HCT116 (cell line): ENCODE results near the gene RAD52. TPM values are rescaled to one million over a fixed set of nuclear protein-coding genes. Genes with fewer than 3 reads are reported as not detected.

ENCODE experiments used
- ATAC-seq: fragments of 200-7000 bp; cut with Tn5 transposase; 2 replicates; pipeline ENCODE4 v1.9.1; 2020; ENCODE audit warnings: mild to moderate bottlenecking, moderate library complexity
- BruUV-seq: library from RNA; stranded (reverse); fragments of 400-500 nt; replicated peaks from 2 replicates; lab custom pipeline; 2021; lab: Mats Ljungman, UMichigan
- CTCF ChIA-PET: fragments of 300-600 bp; sonication (Branson Sonifier 250); formaldehyde crosslinking; loops from one replicate; lab custom pipeline; 2021; ENCODE audit warnings: antibody characterized with exemption; lab: Charles Lee
- POLR2A ChIA-PET: fragments of 300-600, 350-600 bp; sonication (Branson Sonifier 250); formaldehyde crosslinking; loops from one replicate; lab custom pipeline; 2021; ENCODE audit warnings: antibody characterized with exemption; lab: Charles Lee
- RAD21 ChIA-PET, 2 experiments: fragments of 300-600 bp; sonication (Branson Sonifier 250); formaldehyde crosslinking; loops; one replicate each; lab custom pipeline; 2023; ENCODE audit warnings: low total read pairs in 2 of 2; ENCODE audit not compliant: uncharacterized antibody in 2 of 2, unreplicated experiment in 2 of 2, low non-redundant PET in 1 of 2; lab: Charles Lee
- DNase-seq: peaks from one replicate; pipeline ENCODE4 v3.0.0-alpha.2; 2010; ENCODE audit warnings: low read depth, low spot score
- H2AFZ ChIP-seq: fragments of 200-600 bp; shearing (Covaris generic), sonication (generic); 2 replicates; pipeline ENCODE4 v1.6.1; 2017; ENCODE audit warnings: low read depth, mixed run types, mixed read lengths, antibody characterized with exemption, low read length; ENCODE audit not compliant: poor library complexity, severe bottlenecking
- H3K27ac ChIP-seq: 2 replicates; pipeline ENCODE4 v1.5.1; 2012; ENCODE audit warnings: low read depth, low read length
- H3K27me3 ChIP-seq: fragments of 200-600 bp; sonication (generic); 2 replicates; pipeline ENCODE4 v1.6.1; 2016; ENCODE audit warnings: mixed run types, low read length, mixed read lengths; ENCODE audit not compliant: insufficient read depth
- H3K36me3 ChIP-seq, 2 experiments: fragments of 200-500 bp in 1 of 2; fragments of 200-600 bp in 1 of 2; sonication (Bioruptor generic) in 1 of 2; sonication (generic) in 1 of 2; 2 replicates each; pipeline versions ENCODE4 v1.5.1 to v1.6.1; 2014 to 2016; ENCODE audit warnings: low read length in 2 of 2, inconsistent platforms in 1 of 2, mixed read lengths in 1 of 2, mixed run types in 1 of 2; ENCODE audit not compliant: insufficient read depth in 2 of 2, control insufficient read depth in 1 of 2
- H3K4me1 ChIP-seq, 2 experiments: fragments of 200-600 bp in 1 of 2; sonication (generic) in 1 of 2; 2 replicates each; pipeline versions ENCODE4 v1.5.1 to v1.6.1; 2012 to 2017; ENCODE audit warnings: low read length in 2 of 2, inconsistent platforms in 1 of 2, mild to moderate bottlenecking in 1 of 2, mixed read lengths in 1 of 2, mixed run types in 1 of 2, moderate library complexity in 1 of 2; ENCODE audit not compliant: insufficient read depth in 2 of 2, control insufficient read depth in 1 of 2
- H3K4me2 ChIP-seq: fragments of 200-600 bp; sonication (generic); 2 replicates; pipeline ENCODE4 v1.6.1; 2017; ENCODE audit warnings: mixed run types, low read length, mixed read lengths
- H3K4me3 ChIP-seq, 2 experiments: fragments of 200-600 bp in 1 of 2; sonication (generic) in 1 of 2; replicated peaks in 1 of 2; 2 replicates each; pipeline ENCODE4 v1.5.1; 2011 to 2016; ENCODE audit warnings: low read length in 2 of 2, control low read depth in 1 of 2, low read depth in 1 of 2, mild to moderate bottlenecking in 1 of 2, mixed read lengths in 1 of 2, mixed run types in 1 of 2
- H3K79me2 ChIP-seq: fragments of 200-600 bp; sonication (generic); 2 replicates; pipeline ENCODE4 v1.6.1; 2017; ENCODE audit warnings: mild to moderate bottlenecking, mixed run types, low read length, moderate library complexity, mixed read lengths; ENCODE audit not compliant: insufficient read depth
- H3K9ac ChIP-seq: fragments of 200-600 bp; sonication (generic); 2 replicates; pipeline ENCODE4 v1.6.1; 2016; ENCODE audit warnings: low read length, mixed read lengths
- H3K9me2 ChIP-seq: fragments of 200-600 bp; sonication (generic), shearing (Covaris generic); 2 replicates; pipeline ENCODE4 v1.6.1; 2017; ENCODE audit warnings: mixed run types, mild to moderate bottlenecking, moderate library complexity; ENCODE audit not compliant: insufficient read depth
- H3K9me3 ChIP-seq, 2 experiments: fragments of 200-500 bp in 1 of 2; fragments of 200-600 bp in 1 of 2; sonication (Bioruptor generic) in 1 of 2; sonication (generic) in 1 of 2; 2 replicates each; pipeline ENCODE4 v1.6.1; 2014 to 2017; ENCODE audit warnings: low read length in 2 of 2, mixed read lengths in 2 of 2, inconsistent platforms in 1 of 2, low read depth in 1 of 2, mild to moderate bottlenecking in 1 of 2, mixed run types in 1 of 2, moderate library complexity in 1 of 2; ENCODE audit not compliant: control insufficient read depth in 1 of 2, insufficient read depth in 1 of 2
- H4K20me1 ChIP-seq: fragments of 200-600 bp; sonication (generic), shearing (Covaris generic); 2 replicates; pipeline ENCODE4 v1.6.1; 2017; ENCODE audit warnings: mixed run types, mild to moderate bottlenecking, moderate library complexity; ENCODE audit not compliant: insufficient read depth
- CBX3 ChIP-seq: IDR thresholded peaks from 2 replicates; pipeline ENCODE4 v1.6.1; 2012; ENCODE audit warnings: low read depth
- CEBPB ChIP-seq: IDR thresholded peaks from 2 replicates; pipeline ENCODE4 v1.6.1; 2012; ENCODE audit warnings: low read depth
- ELF1 ChIP-seq: IDR thresholded peaks from 2 replicates; pipeline ENCODE4 v1.6.1; 2012; ENCODE audit warnings: low read depth, borderline replicate concordance
- EZH2 ChIP-seq: fragments of 200-600 bp; sonication (generic); IDR thresholded peaks from 2 replicates; pipeline ENCODE4 v1.6.1; 2017; ENCODE audit warnings: antibody characterized with exemption, mixed run types
- EZH2phosphoT487 ChIP-seq: fragments of 200-600 bp; IDR thresholded peaks from 2 replicates; pipeline ENCODE4 v1.6.1; 2018; ENCODE audit warnings: antibody characterized with exemption, borderline replicate concordance
- FOSL1 ChIP-seq: IDR thresholded peaks from 2 replicates; pipeline ENCODE4 v1.6.1; 2012; ENCODE audit warnings: low read depth
- JUND ChIP-seq: IDR thresholded peaks from 2 replicates; pipeline ENCODE4 v1.6.1; 2012
- POLR2A ChIP-seq: IDR thresholded peaks from 2 replicates; pipeline ENCODE4 v1.7.0; 2011; ENCODE audit warnings: borderline replicate concordance; ENCODE audit not compliant: insufficient read depth, insufficient read length; ENCODE audit errors: extremely low read depth
- POLR2AphosphoS5 ChIP-seq: IDR thresholded peaks from 2 replicates; pipeline ENCODE4 v1.6.1; 2011; ENCODE audit warnings: mild to moderate bottlenecking, low read depth, low read length, moderate library complexity
- RAD21 ChIP-seq: IDR thresholded peaks from 2 replicates; pipeline ENCODE4 v1.6.1; 2012; ENCODE audit warnings: low read depth, mild to moderate bottlenecking
- SP1 ChIP-seq: IDR thresholded peaks from 2 replicates; pipeline ENCODE4 v1.6.1; 2012; ENCODE audit warnings: low read depth
- SRF ChIP-seq: IDR thresholded peaks from 2 replicates; pipeline ENCODE4 v1.6.1; 2012; ENCODE audit warnings: low read depth
- TCF7L2 ChIP-seq: IDR thresholded peaks from 2 replicates; pipeline ENCODE4 v1.7.0; 2011; ENCODE audit warnings: borderline replicate concordance, inconsistent platforms; ENCODE audit not compliant: insufficient read depth, insufficient read length; ENCODE audit errors: extremely low read depth
- YY1 ChIP-seq: IDR thresholded peaks from 2 replicates; pipeline ENCODE4 v1.6.1; 2011; ENCODE audit warnings: low read length, low read depth, moderate library complexity, mild to moderate bottlenecking; ENCODE audit not compliant: insufficient replicate concordance; ENCODE audit errors: extremely low read depth
- ZFX ChIP-seq: fragments of 450-650 bp; IDR thresholded peaks from 2 replicates; pipeline ENCODE4 v1.6.1; 2017
- intact Hi-C: fragments of 100-400 bp; cut with micrococcal nuclease; formaldehyde crosslinking; loops from 2 replicates; pipeline ENCODE4 v1.10.0; 2022
- total RNA-seq: library from RNA; stranded (reverse); gene quantifications from one replicate; pipeline ENCODE4 v1.2.1, GENCODE V29; 2021; ENCODE audit not compliant: unreplicated experiment
- TF ChIP-seq, protein P1 (sequence below): IDR thresholded peaks from 2 replicates; pipeline ENCODE4 v1.6.1; 2012
- TF ChIP-seq, protein P2 (sequence below), 3 experiments: fragments of 200-600 bp in 1 of 3; sonication (generic) in 1 of 3; IDR thresholded peaks in 2 of 3; conservative IDR thresholded peaks in 1 of 3; 2 replicates each; pipeline ENCODE4 v1.5.1; 2012 to 2017; ENCODE audit warnings: low read depth in 2 of 3, low read length in 2 of 3, antibody characterized with exemption in 1 of 3, borderline replicate concordance in 1 of 3, control low read depth in 1 of 3, mild to moderate bottlenecking in 1 of 3, mixed read lengths in 1 of 3, mixed run types in 1 of 3, moderate library complexity in 1 of 3; ENCODE audit not compliant: insufficient read depth in 1 of 3
- TF ChIP-seq, protein P3 (sequence below): IDR thresholded peaks from 2 replicates; pipeline ENCODE4 v1.6.1; 2011; ENCODE audit warnings: mild to moderate bottlenecking, low read length, moderate library complexity; ENCODE audit not compliant: insufficient replicate concordance; ENCODE audit errors: extremely low read depth

RAD52 gene
- total RNA-seq, 1 experiment from 2014 or later = 24.4 TPM

DNA sequence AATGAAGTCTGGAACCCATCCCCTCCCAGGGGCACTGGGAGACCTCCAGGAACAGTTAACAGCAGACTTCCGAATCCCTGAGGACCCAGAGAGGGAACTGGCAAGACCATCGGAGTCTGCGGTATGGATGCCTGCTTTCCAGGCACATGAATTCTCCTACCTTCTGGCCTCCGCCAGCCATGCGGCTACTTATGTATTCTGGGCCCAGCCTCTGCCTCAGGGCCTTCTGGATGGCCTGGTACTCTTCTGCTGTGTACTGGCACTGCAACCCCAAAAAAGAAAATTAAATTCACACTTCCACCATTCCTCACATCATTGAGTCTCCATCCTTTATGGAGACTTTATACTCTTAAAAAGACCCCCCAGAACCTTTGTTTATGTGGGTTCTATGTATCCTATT is 18.4 kb downstream of the RAD52 start:
- ChIA-PET CTCF (no interaction called here), RAD21 (no interaction called here)
- ATAC-seq = no peak
- intact Hi-C loops = no loop called here
- Histone ChIP-seq H3K79me2 (no peaks in the 10 kb centered on the region), H3K9me2 (no peaks in the 10 kb centered on the region), H3K4me1 (no peaks in the 10 kb centered on the region), H3K4me3 (no peak overlapping the region)
- no TSS peak for BruUV-seq
- TF ChIP-seq ELF1 (no peak), JUND (no peak), ZFX (no peak), SRF (no peak)
- TF ChIP-seq, all 23 proteins: peak for 0
- Histone ChIP-seq H4K20me1 (no peaks in the 10 kb centered on the region), H3K27ac (no peak overlapping the region), H3K36me3 (peaks cover 19 to 35% of the 10 kb centered on the region in 2 experiments), H3K9me3 (no peaks in the 10 kb centered on the region), H3K27me3 (no peaks in the 10 kb centered on the region), H2AFZ (no peak overlapping the region), H3K9ac (no peak overlapping the region), H3K4me2 (no peak overlapping the region)
- DNase-seq = no peak
- POLR2A ChIA-PET = no interaction called here

DNA sequence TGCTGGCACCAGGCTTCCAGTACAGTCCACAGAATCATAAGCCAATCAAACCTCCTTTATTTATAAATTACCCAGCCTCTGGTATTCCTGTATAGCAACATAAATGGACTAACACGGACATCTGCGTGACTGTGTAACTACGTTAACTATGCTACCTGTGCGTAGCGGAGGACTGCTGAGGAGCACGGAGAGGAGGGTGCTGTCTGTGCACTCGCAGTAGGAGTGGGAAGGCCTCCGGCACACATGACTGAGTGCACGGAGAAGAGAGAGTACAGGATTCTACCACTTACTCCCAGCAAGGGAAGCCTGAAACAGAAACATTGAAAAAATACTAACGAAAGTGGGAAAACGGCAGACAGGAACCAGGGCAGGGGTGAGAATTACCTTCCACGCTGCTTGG is 22.9 kb downstream of the RAD52 start:
- Histone ChIP-seq H3K9me3 (no peaks in the 10 kb centered on the region), H3K4me3 (no peak overlapping the region), H3K9me2 (no peaks in the 10 kb centered on the region), H3K9ac (no peak overlapping the region), H3K27me3 (no peaks in the 10 kb centered on the region), H3K4me1 (no peaks in the 10 kb centered on the region), H3K4me2 (no peak overlapping the region), H3K79me2 (no peaks in the 10 kb centered on the region), H4K20me1 (no peaks in the 10 kb centered on the region), H2AFZ (no peak overlapping the region), H3K36me3 (peaks cover 25 to 37% of the 10 kb centered on the region in 2 experiments), H3K27ac (no peak overlapping the region)
- no peak for ATAC-seq
- ChIA-PET POLR2A (no interaction called here), CTCF (no interaction called here), RAD21 (no interaction called here)
- no TSS peak for BruUV-seq
- intact Hi-C loops = no loop called here
- no peak for DNase-seq
- no peak for TF ChIP-seq CEBPB
- TF ChIP-seq EZH2phosphoT487 = no peak
- no peak for TF ChIP-seq JUND
- TF ChIP-seq EZH2 = no peak
- no peak for TF ChIP-seq SRF
- TF ChIP-seq RAD21 = no peak
- no peak for TF ChIP-seq TCF7L2
- TF ChIP-seq POLR2AphosphoS5 = no peak
- TF ChIP-seq ZFX = no peak
- no peak for TF ChIP-seq ELF1
- no peak for TF ChIP-seq POLR2A
- no peak for TF ChIP-seq CBX3
- TF ChIP-seq, protein P1, sequence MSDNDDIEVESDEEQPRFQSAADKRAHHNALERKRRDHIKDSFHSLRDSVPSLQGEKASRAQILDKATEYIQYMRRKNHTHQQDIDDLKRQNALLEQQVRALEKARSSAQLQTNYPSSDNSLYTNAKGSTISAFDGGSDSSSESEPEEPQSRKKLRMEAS = no peak
- TF ChIP-seq FOSL1 = no peak
- TF ChIP-seq, protein P2, sequence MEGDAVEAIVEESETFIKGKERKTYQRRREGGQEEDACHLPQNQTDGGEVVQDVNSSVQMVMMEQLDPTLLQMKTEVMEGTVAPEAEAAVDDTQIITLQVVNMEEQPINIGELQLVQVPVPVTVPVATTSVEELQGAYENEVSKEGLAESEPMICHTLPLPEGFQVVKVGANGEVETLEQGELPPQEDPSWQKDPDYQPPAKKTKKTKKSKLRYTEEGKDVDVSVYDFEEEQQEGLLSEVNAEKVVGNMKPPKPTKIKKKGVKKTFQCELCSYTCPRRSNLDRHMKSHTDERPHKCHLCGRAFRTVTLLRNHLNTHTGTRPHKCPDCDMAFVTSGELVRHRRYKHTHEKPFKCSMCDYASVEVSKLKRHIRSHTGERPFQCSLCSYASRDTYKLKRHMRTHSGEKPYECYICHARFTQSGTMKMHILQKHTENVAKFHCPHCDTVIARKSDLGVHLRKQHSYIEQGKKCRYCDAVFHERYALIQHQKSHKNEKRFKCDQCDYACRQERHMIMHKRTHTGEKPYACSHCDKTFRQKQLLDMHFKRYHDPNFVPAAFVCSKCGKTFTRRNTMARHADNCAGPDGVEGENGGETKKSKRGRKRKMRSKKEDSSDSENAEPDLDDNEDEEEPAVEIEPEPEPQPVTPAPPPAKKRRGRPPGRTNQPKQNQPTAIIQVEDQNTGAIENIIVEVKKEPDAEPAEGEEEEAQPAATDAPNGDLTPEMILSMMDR (IDR thresholded peaks at IDR 0.05 in 2 of 3, conservative IDR thresholded peaks at IDR 0.05 in 1 of 3; ENCODE audit: borderline replicate concordance in 1 of 3, insufficient read depth in 1 of 3, low read depth in 2 of 3, low read length in 2 of 3) = no peak
- no peak for TF ChIP-seq YY1
- TF ChIP-seq, protein P3, sequence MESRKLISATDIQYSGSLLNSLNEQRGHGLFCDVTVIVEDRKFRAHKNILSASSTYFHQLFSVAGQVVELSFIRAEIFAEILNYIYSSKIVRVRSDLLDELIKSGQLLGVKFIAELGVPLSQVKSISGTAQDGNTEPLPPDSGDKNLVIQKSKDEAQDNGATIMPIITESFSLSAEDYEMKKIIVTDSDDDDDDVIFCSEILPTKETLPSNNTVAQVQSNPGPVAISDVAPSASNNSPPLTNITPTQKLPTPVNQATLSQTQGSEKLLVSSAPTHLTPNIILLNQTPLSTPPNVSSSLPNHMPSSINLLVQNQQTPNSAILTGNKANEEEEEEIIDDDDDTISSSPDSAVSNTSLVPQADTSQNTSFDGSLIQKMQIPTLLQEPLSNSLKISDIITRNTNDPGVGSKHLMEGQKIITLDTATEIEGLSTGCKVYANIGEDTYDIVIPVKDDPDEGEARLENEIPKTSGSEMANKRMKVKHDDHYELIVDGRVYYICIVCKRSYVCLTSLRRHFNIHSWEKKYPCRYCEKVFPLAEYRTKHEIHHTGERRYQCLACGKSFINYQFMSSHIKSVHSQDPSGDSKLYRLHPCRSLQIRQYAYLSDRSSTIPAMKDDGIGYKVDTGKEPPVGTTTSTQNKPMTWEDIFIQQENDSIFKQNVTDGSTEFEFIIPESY = no peak
- no peak for TF ChIP-seq SP1
